Small intestine (tissue), 7 donors: ENCODE data around the gene SLC26A11. TPM values are rescaled to one million over a fixed set of nuclear protein-coding genes. Genes with fewer than 3 reads are reported as not detected.

Experiments used
- DNase-seq, 2 donors: peaks; one replicate each; pipeline versions ENCODE4 v3.0.0 to v3.0.0-alpha.2; 2013
- FAIRE-seq: peaks from 2 replicates; lab custom pipeline; 2012; peaks lifted over from hg19 to GRCh38; lab: Jason Lieb, UNC
- H3K27ac ChIP-seq, 3 donors: one replicate each; pipeline ENCODE4 v1.5.1; 2013; ENCODE audit warnings: low read length in 2 of 3, mild to moderate bottlenecking in 2 of 3, control low read depth in 1 of 3, inconsistent platforms in 1 of 3, low read depth in 1 of 3, moderate library complexity in 1 of 3
- H3K27me3 ChIP-seq, 3 donors: one replicate each; pipeline ENCODE4 v1.6.1; 2013; ENCODE audit warnings: low read length in 3 of 3, inconsistent platforms in 1 of 3; ENCODE audit not compliant: control insufficient read depth in 3 of 3, insufficient read depth in 3 of 3
- H3K36me3 ChIP-seq, 3 donors: one replicate each; pipeline ENCODE4 v1.6.1; 2013; ENCODE audit warnings: low read length in 3 of 3, inconsistent platforms in 1 of 3, low read depth in 1 of 3, mild to moderate bottlenecking in 1 of 3, moderate library complexity in 1 of 3; ENCODE audit not compliant: control insufficient read depth in 3 of 3, insufficient read depth in 2 of 3
- H3K4me1 ChIP-seq, 3 donors: one replicate each; pipeline ENCODE4 v1.6.1; 2013; ENCODE audit warnings: low read length in 2 of 3, inconsistent platforms in 1 of 3, low read depth in 1 of 3, mild to moderate bottlenecking in 1 of 3, moderate library complexity in 1 of 3; ENCODE audit not compliant: control insufficient read depth in 3 of 3, insufficient read depth in 2 of 3
- H3K4me3 ChIP-seq, 3 donors: one replicate each; pipeline ENCODE4 v1.5.1; 2013; ENCODE audit warnings: low read length in 3 of 3, control low read depth in 1 of 3, inconsistent platforms in 1 of 3, low read depth in 1 of 3, mild to moderate bottlenecking in 1 of 3, moderate library complexity in 1 of 3
- H3K9me3 ChIP-seq, 2 donors: one replicate each; pipeline ENCODE4 v1.6.1; 2013; ENCODE audit warnings: low read depth in 1 of 2, low read length in 1 of 2; ENCODE audit not compliant: control insufficient read depth in 2 of 2, insufficient read depth in 1 of 2
- whole genome bisulfite sequencing, 3 donors: extraction: QIAGEN DNeasy Blood & Tissue Kit; methylation state at CpG; one replicate each; pipeline ENCODE4 v1.1.7; 2013; 5-methylcytosine and 5-hydroxymethylcytosine counted together
- polyA plus RNA-seq, 4 donors: library from polyadenylated mRNA; stranded (reverse) in 3 of 4; unstranded in 1 of 4; fragments of 200-250 nt in 3 of 4; fragments of 120-200 nt in 1 of 4; gene quantifications; one replicate each; pipeline versions ENCODE4 v1.2.1 to v1.2.3, GENCODE V29; 2013
- donor health status: healthy with polysubstance abuse.
- donor health status: control.
- donor health status: control.
- donor health status: Bipolar disorder and iron deficiency.
- donor health status: healthy.

Gene SLC26A11
- polyA plus RNA-seq, 4 donors = 7.3 to 63.2 (median 8.4) TPM

GRCh38 chr17:80210348-80211108 is 9.7 kb upstream of the SLC26A11 start:
- H3K36me3 ChIP-seq = peaks cover 12 to 90% (median 16%) of the 10 kb centered on the region in 3 donors
- no peak overlapping the region for H3K27ac ChIP-seq
- no peaks in the 10 kb centered on the region for H3K27me3 ChIP-seq
- H3K4me3 ChIP-seq = no peak overlapping the region
- no peaks in the 10 kb centered on the region for H3K4me1 ChIP-seq
- 94 to 95% (median 95%) methylated on average over 47 of the region's 47 CpGs for WGBS, 3 donors
- FAIRE-seq (no peak), DNase-seq (no peak)
- no peaks in the 10 kb centered on the region for H3K9me3 ChIP-seq

GRCh38 chr17:80212109-80212508 is 8.1 kb upstream of the SLC26A11 start:
- FAIRE-seq = no peak

GRCh38 chr17:80212511-80212910 is 7.7 kb upstream of the SLC26A11 start:
- 88 to 92% (median 90%) methylated on average over 12 of the region's 12 CpGs for WGBS, 3 donors
- Histone ChIP-seq H3K27me3 (no peaks in the 10 kb centered on the region), H3K9me3 (no peaks in the 10 kb centered on the region), H3K4me1 (no peaks in the 10 kb centered on the region), H3K27ac (no peak overlapping the region), H3K4me3 (no peak overlapping the region), H3K36me3 (peaks cover 12 to 97% (median 16%) of the 10 kb centered on the region in 3 donors)
- FAIRE-seq (no peak), DNase-seq (no peak)

More at GRCh38 chr17:80212109-80212508, 8.1 kb upstream of the SLC26A11 start:
- Histone ChIP-seq H3K4me3 (no peak overlapping the region), H3K27me3 (no peaks in the 10 kb centered on the region), H3K36me3 (peaks cover 12 to 96% (median 16%) of the 10 kb centered on the region in 3 donors), H3K9me3 (no peaks in the 10 kb centered on the region), H3K4me1 (no peaks in the 10 kb centered on the region), H3K27ac (no peak overlapping the region)
- 92 to 94% (median 93%) methylated on average over 22 of the region's 22 CpGs for WGBS, 3 donors
- DNase-seq = no peak

- Histone ChIP-seq H3K27ac (no peak overlapping the region), H3K4me1 (no peaks in the 10 kb centered on the region), H3K27me3 (no peaks in the 10 kb centered on the region), H3K9me3 (no peaks in the 10 kb centered on the region), H3K4me3 (no peak overlapping the region), H3K36me3 (peaks cover 9 to 99% (median 13%) of the 10 kb centered on the region in 3 donors)
- DNase-seq = no peak
- WGBS, 3 donors = 82 to 91% (median 87%) methylated on average over 19 of the region's 19 CpGs
- FAIRE-seq = no peak
Observed at GRCh38 chr17:80212962-80213642, 7.1 kb upstream of the SLC26A11 start.

GRCh38 chr17:80213643-80213975 is 6.6 kb upstream of the SLC26A11 start:
- Histone ChIP-seq H3K4me1 (peaks cover 0 to 4% (median 2%) of the 10 kb centered on the region in 3 donors), H3K9me3 (no peaks in the 10 kb centered on the region), H3K4me3 (no peak overlapping the region), H3K27ac (no peak overlapping the region), H3K36me3 (peaks cover 8 to 99% (median 13%) of the 10 kb centered on the region in 3 donors), H3K27me3 (no peaks in the 10 kb centered on the region)
- WGBS, 3 donors = 96 to 98% (median 98%) methylated on average over 14 to 17 of the region's 17 CpGs
- DNase-seq = no peak
- FAIRE-seq = no peak

- Histone ChIP-seq H3K4me3 (no peak overlapping the region), H3K27ac (no peak overlapping the region), H3K4me1 (peaks cover 0 to 11% (median 2%) of the 10 kb centered on the region in 3 donors), H3K9me3 (no peaks in the 10 kb centered on the region), H3K27me3 (no peaks in the 10 kb centered on the region), H3K36me3 (peaks cover 8 to 92% (median 11%) of the 10 kb centered on the region in 3 donors)
- no peak for DNase-seq
- FAIRE-seq = no peak
- WGBS, 3 donors = 93 to 95% (median 94%) methylated on average over 47 to 48 of the region's 48 CpGs
Observed at GRCh38 chr17:80214012-80214877, 6.0 kb upstream of the SLC26A11 start.

GRCh38 chr17:80214878-80215210 is 5.4 kb upstream of the SLC26A11 start:
- no peak overlapping the region for H3K27ac ChIP-seq
- no peaks in the 10 kb centered on the region for H3K9me3 ChIP-seq
- 91 to 95% (median 94%) methylated on average over 17 of the region's 17 CpGs for WGBS, 3 donors
- H3K4me1 ChIP-seq = peaks cover 0 to 12% (median 2%) of the 10 kb centered on the region in 3 donors
- no peak overlapping the region for H3K4me3 ChIP-seq
- H3K27me3 ChIP-seq = no peaks in the 10 kb centered on the region
- peaks cover 7 to 86% (median 8%) of the 10 kb centered on the region in 3 donors for H3K36me3 ChIP-seq
- FAIRE-seq (no peak), DNase-seq (no peak)
